OCI-LY1 (cell line): ENCODE results near the gene HDDC2.

Source experiments
- CTCF ChIP-seq: fragments of 200-600 bp; sonication (generic), shearing (Covaris generic); IDR thresholded peaks from 2 replicates; pipeline ENCODE4 v1.5.1; 2017; ENCODE audit warnings: mild to moderate bottlenecking, antibody characterized with exemption, low read length, moderate library complexity, mixed read lengths
- EZH2 ChIP-seq: fragments of 200-600 bp; sonication (generic), shearing (Covaris generic); IDR thresholded peaks from 2 replicates; pipeline ENCODE4 v1.8.0; 2017; ENCODE audit warnings: borderline replicate concordance, mixed run types, mild to moderate bottlenecking, antibody characterized with exemption, low read length, moderate library complexity, mixed read lengths

GRCh38 chr6:125285353-125285752, 16.4 kb downstream of the HDDC2 start:
- TF ChIP-seq CTCF (no peak), EZH2 (no peak)
